Astrocyte (in vitro differentiated cells and primary cell): ENCODE measurements around the gene GRM2. TPM values are rescaled to one million over a fixed set of nuclear protein-coding genes. Genes with fewer than 3 reads are reported as not detected.

Experiments used
- DNase-seq: peaks from one replicate; pipeline ENCODE4 v3.0.0-alpha.2; 2010; ENCODE audit warnings: low read depth
- FAIRE-seq: peaks from 2 replicates; lab custom pipeline; 2011; peaks lifted over from hg19 to GRCh38; lab: Jason Lieb, UNC
- H2AFZ ChIP-seq: 2 replicates; pipeline ENCODE4 v1.6.0; 2012; ENCODE audit warnings: low read depth, low read length, inconsistent platforms
- H3K27ac ChIP-seq: 2 replicates; pipeline ENCODE4 v1.5.1; 2011; ENCODE audit warnings: low read depth, low read length, inconsistent platforms
- H3K27me3 ChIP-seq: 2 replicates; pipeline ENCODE4 v1.6.0; 2011; ENCODE audit warnings: low read length, inconsistent platforms; ENCODE audit not compliant: insufficient read depth
- H3K36me3 ChIP-seq: 2 replicates; pipeline ENCODE4 v1.5.1; 2011; ENCODE audit warnings: low read length, inconsistent platforms; ENCODE audit not compliant: insufficient read depth
- H3K4me1 ChIP-seq: 2 replicates; pipeline ENCODE4 v1.5.1; 2011; ENCODE audit warnings: low read length, inconsistent platforms; ENCODE audit not compliant: insufficient read depth
- H3K4me2 ChIP-seq: 2 replicates; pipeline ENCODE4 v1.6.0; 2012; ENCODE audit warnings: low read length, inconsistent platforms
- H3K4me3 ChIP-seq: 2 replicates; pipeline ENCODE4 v1.5.1; 2011; ENCODE audit warnings: low read depth, mild to moderate bottlenecking, low read length, inconsistent platforms; ENCODE audit not compliant: insufficient read depth
- H3K79me2 ChIP-seq: 2 replicates; pipeline ENCODE4 v1.6.0; 2012; ENCODE audit warnings: mild to moderate bottlenecking, low read length, inconsistent platforms; ENCODE audit not compliant: insufficient read depth
- H3K9ac ChIP-seq: 2 replicates; pipeline ENCODE4 v1.6.0; 2012; ENCODE audit warnings: mild to moderate bottlenecking, low read length, inconsistent platforms
- H3K9me3 ChIP-seq: 2 replicates; pipeline ENCODE4 v1.5.1; 2012; ENCODE audit warnings: low read depth, mild to moderate bottlenecking, low read length, inconsistent platforms; ENCODE audit not compliant: insufficient read depth
- H4K20me1 ChIP-seq: 2 replicates; pipeline ENCODE4 v1.6.0; 2012; ENCODE audit warnings: low read length, inconsistent platforms; ENCODE audit not compliant: insufficient read depth
- H3K27ac Mint-ChIP-seq: one replicate; pipeline ENCODE4 v1.8.0; 2021; ENCODE audit warnings: mild to moderate bottlenecking, mixed read lengths; ENCODE audit not compliant: unreplicated experiment
- H3K27me3 Mint-ChIP-seq: one replicate; pipeline ENCODE4 v1.8.0; 2021; ENCODE audit warnings: low read depth, mixed read lengths; ENCODE audit not compliant: unreplicated experiment
- H3K36me3 Mint-ChIP-seq: one replicate; pipeline ENCODE4 v1.8.0; 2021; ENCODE audit warnings: low read depth, mixed read lengths; ENCODE audit not compliant: unreplicated experiment
- H3K4me1 Mint-ChIP-seq: one replicate; pipeline ENCODE4 v1.8.0; 2021; ENCODE audit warnings: low read depth, mixed read lengths; ENCODE audit not compliant: unreplicated experiment
- H3K4me3 Mint-ChIP-seq: one replicate; pipeline ENCODE4 v1.8.0; 2021; ENCODE audit warnings: mild to moderate bottlenecking, moderate library complexity, mixed read lengths; ENCODE audit not compliant: unreplicated experiment
- H3K9me3 Mint-ChIP-seq: one replicate; pipeline ENCODE4 v1.8.0; 2021; ENCODE audit warnings: mild to moderate bottlenecking, mixed read lengths; ENCODE audit not compliant: unreplicated experiment
- EZH2 ChIP-seq: IDR thresholded peaks from 2 replicates; pipeline ENCODE4 v1.6.1; 2012; ENCODE audit warnings: mild to moderate bottlenecking, low read length, inconsistent platforms; ENCODE audit not compliant: insufficient read depth
- total RNA-seq: library from RNA; stranded (reverse); gene quantifications from 2 replicates; pipeline ENCODE4 v1.2.1, GENCODE V29; 2021
- TF ChIP-seq, protein P1 (sequence below): IDR thresholded peaks from 2 replicates; pipeline ENCODE4 v1.5.1; 2011; ENCODE audit warnings: low read depth, mild to moderate bottlenecking, inconsistent platforms, low read length, moderate library complexity; ENCODE audit not compliant: insufficient read depth

Gene GRM2
- total RNA-seq, 1 donor from 2014 or later: 0.25 TPM

DNA sequence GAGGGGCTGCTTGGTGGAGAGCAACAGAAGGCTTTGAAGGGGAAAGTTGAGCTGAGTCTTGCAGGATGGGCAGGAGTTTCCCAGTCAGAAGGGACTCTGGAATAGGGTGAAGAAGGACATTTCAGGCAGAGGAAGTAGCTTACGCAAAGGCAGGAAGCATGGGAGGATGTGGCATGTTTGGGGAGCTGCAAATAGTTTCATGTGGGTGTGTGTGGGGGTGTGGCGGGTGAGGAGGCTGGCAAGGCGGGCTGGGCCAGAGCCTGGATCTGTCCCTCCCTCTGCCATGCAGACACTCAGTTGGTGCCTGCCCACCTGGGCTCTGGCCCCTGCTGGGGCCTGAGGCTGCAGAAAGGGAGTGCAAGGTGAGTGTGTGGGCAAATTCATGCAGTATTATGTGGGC lies 25.4 kb upstream of the GRM2 start:
- no peak overlapping the region for H3K27ac ChIP-seq
- TF ChIP-seq, protein P1, sequence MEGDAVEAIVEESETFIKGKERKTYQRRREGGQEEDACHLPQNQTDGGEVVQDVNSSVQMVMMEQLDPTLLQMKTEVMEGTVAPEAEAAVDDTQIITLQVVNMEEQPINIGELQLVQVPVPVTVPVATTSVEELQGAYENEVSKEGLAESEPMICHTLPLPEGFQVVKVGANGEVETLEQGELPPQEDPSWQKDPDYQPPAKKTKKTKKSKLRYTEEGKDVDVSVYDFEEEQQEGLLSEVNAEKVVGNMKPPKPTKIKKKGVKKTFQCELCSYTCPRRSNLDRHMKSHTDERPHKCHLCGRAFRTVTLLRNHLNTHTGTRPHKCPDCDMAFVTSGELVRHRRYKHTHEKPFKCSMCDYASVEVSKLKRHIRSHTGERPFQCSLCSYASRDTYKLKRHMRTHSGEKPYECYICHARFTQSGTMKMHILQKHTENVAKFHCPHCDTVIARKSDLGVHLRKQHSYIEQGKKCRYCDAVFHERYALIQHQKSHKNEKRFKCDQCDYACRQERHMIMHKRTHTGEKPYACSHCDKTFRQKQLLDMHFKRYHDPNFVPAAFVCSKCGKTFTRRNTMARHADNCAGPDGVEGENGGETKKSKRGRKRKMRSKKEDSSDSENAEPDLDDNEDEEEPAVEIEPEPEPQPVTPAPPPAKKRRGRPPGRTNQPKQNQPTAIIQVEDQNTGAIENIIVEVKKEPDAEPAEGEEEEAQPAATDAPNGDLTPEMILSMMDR: no peak
- TF ChIP-seq EZH2: no peak
- no peak overlapping the region for H2AFZ ChIP-seq
- Mint-ChIP-seq H3K4me3 (no peak overlapping the region), H3K36me3 (peaks cover 12% of the 10 kb centered on the region), H3K9me3 (no peaks in the 10 kb centered on the region), H3K27me3 (no peaks in the 10 kb centered on the region), H3K27ac (peak overlapping the region; percentile 74), H3K4me1 (peaks cover 24% of the 10 kb centered on the region)
- no peaks in the 10 kb centered on the region for H3K9me3 ChIP-seq
- H4K20me1 ChIP-seq: peaks cover 51% of the 10 kb centered on the region
- DNase-seq (no peak), FAIRE-seq (no peak)
- peaks cover 18% of the 10 kb centered on the region for H3K4me1 ChIP-seq
- H3K4me2 ChIP-seq: no peak overlapping the region
- H3K27me3 ChIP-seq: no peaks in the 10 kb centered on the region
- no peak overlapping the region for H3K4me3 ChIP-seq
- H3K79me2 ChIP-seq: no peaks in the 10 kb centered on the region
- no peak overlapping the region for H3K9ac ChIP-seq
- no peaks in the 10 kb centered on the region for H3K36me3 ChIP-seq

DNA sequence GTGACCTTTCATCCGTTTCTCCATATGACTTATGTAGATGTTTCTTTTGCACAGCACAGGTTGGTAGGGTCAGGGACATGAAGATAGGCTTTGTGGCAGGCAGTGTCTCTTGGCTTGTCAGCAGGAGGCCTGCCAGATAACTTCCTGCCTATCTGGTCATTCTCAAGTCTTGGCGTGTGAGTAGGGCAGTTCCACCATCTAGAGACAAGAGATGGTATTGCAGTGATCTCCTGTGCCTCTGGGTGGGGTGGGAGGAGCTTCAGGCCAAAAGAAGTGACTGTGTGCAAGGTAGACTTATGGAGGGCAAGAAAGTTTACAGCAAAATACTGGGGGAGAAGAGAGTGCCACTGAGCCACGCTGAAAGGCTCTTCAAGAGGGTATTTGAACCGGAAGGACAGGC lies 24.8 kb upstream of the GRM2 start:
- DNase-seq (peak; percentile 65), FAIRE-seq (peak; percentile 96)
- H3K27ac ChIP-seq: no peak overlapping the region
- H3K27me3 ChIP-seq: no peaks in the 10 kb centered on the region
- no peak overlapping the region for H3K4me3 ChIP-seq
- no peaks in the 10 kb centered on the region for H3K79me2 ChIP-seq
- H3K9ac ChIP-seq: no peak overlapping the region
- no peak overlapping the region for H3K4me3 Mint-ChIP-seq
- peak overlapping the region; percentile 22 for H3K27ac Mint-ChIP-seq
- peaks cover 24% of the 10 kb centered on the region for H3K4me1 ChIP-seq
- TF ChIP-seq EZH2: no peak
- TF ChIP-seq, protein P1: peak; percentile 78
- no peaks in the 10 kb centered on the region for H3K9me3 ChIP-seq
- no peak overlapping the region for H3K4me2 ChIP-seq
- H2AFZ ChIP-seq: no peak overlapping the region
- H3K9me3 Mint-ChIP-seq: no peaks in the 10 kb centered on the region
- H3K27me3 Mint-ChIP-seq: no peaks in the 10 kb centered on the region
- no peaks in the 10 kb centered on the region for H3K36me3 ChIP-seq
- peaks cover 29% of the 10 kb centered on the region for H3K4me1 Mint-ChIP-seq
- H4K20me1 ChIP-seq: peaks cover 49% of the 10 kb centered on the region
- peaks cover 12% of the 10 kb centered on the region for H3K36me3 Mint-ChIP-seq

DNA sequence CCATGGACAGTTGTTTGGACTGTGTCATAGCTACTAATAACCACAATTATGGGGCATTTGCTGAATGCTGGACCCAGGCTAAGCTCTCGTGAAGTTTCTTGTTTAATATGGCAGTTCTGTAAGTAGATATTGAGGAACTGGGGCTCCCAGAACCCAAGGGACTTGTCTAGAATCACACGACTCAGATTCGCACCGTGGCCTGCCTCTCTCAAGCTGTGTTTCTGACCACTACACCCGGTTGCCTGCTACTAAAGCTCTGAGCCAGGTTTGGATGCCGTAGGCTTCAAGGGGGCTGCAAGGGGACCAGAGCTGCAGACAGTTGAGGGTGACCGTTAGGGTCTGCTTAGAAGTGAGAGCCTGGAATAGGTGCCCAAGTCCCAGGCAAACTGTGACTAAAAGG lies 24.3 kb upstream of the GRM2 start:
- peaks cover 44% of the 10 kb centered on the region for H4K20me1 ChIP-seq
- FAIRE-seq (no peak), DNase-seq (no peak)
- no peak overlapping the region for H3K4me2 ChIP-seq
- no peak overlapping the region for H3K4me3 ChIP-seq
- no peak overlapping the region for H3K9ac ChIP-seq
- peaks cover 32% of the 10 kb centered on the region for H3K4me1 Mint-ChIP-seq
- no peak overlapping the region for H3K27ac Mint-ChIP-seq
- no peaks in the 10 kb centered on the region for H3K27me3 ChIP-seq
- peaks cover 28% of the 10 kb centered on the region for H3K4me1 ChIP-seq
- H3K36me3 ChIP-seq: no peaks in the 10 kb centered on the region
- no peak overlapping the region for H3K27ac ChIP-seq
- TF ChIP-seq, protein P1: no peak
- no peak for TF ChIP-seq EZH2
- no peaks in the 10 kb centered on the region for H3K9me3 ChIP-seq
- H3K9me3 Mint-ChIP-seq: no peaks in the 10 kb centered on the region
- no peak overlapping the region for H3K4me3 Mint-ChIP-seq
- no peak overlapping the region for H2AFZ ChIP-seq
- H3K79me2 ChIP-seq: no peaks in the 10 kb centered on the region
- peaks cover 12% of the 10 kb centered on the region for H3K36me3 Mint-ChIP-seq
- no peaks in the 10 kb centered on the region for H3K27me3 Mint-ChIP-seq
